ENCODE results near the gene CMPK1. TPM values are rescaled to one million over a fixed set of nuclear protein-coding genes. Genes with fewer than 3 reads are reported as not detected.

The CMPK1 gene
- total and polyA plus RNA-seq, 2 of the 8 experiments (the other 6 are each of a cell fraction or from before 2014, with no cell fraction given), result 6.0 to 36.9 TPM

DNA sequence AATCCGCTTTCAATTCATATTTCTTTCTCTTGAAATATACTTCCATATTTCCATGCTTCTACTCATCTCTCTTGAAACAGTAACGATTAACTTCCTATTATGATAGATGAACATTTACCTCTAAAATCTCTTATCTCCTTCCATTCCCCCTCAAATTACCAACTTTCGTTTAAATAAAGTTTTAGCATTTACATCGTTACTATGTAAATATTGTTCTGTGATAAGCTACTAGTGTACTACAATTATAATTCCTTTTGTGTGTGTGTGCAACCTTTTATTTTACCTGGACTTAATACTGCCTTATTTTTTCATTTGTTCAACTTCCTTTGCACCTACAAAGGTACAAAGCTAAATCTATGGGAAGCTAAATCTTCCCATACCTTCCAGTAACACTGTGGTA is 87.0 kb downstream of the CMPK1 start (continued):
- TF ChIP-seq, protein P1, sequence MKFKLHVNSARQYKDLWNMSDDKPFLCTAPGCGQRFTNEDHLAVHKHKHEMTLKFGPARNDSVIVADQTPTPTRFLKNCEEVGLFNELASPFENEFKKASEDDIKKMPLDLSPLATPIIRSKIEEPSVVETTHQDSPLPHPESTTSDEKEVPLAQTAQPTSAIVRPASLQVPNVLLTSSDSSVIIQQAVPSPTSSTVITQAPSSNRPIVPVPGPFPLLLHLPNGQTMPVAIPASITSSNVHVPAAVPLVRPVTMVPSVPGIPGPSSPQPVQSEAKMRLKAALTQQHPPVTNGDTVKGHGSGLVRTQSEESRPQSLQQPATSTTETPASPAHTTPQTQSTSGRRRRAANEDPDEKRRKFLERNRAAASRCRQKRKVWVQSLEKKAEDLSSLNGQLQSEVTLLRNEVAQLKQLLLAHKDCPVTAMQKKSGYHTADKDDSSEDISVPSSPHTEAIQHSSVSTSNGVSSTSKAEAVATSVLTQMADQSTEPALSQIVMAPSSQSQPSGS (IDR thresholded peaks at IDR 0.05; ENCODE audit: low read length), result no peak
- TF ChIP-seq BRCA1 (IDR thresholded peaks at IDR 0.05; ENCODE audit: low read depth, low read length) (no peak), SP4 (IDR thresholded peaks at IDR 0.05; ENCODE audit: low read length) (no peak), PHF8 (conservative IDR thresholded peaks at IDR 0.05; ENCODE audit: low read depth, low read length) (no peak), SUZ12 (IDR thresholded peaks at IDR 0.05; ENCODE audit: low read length) (no peak), EGR1 (IDR thresholded peaks at IDR 0.05; ENCODE audit: borderline replicate concordance, low read depth, low read length) (no peak)
- TF ChIP-seq, protein P2, sequence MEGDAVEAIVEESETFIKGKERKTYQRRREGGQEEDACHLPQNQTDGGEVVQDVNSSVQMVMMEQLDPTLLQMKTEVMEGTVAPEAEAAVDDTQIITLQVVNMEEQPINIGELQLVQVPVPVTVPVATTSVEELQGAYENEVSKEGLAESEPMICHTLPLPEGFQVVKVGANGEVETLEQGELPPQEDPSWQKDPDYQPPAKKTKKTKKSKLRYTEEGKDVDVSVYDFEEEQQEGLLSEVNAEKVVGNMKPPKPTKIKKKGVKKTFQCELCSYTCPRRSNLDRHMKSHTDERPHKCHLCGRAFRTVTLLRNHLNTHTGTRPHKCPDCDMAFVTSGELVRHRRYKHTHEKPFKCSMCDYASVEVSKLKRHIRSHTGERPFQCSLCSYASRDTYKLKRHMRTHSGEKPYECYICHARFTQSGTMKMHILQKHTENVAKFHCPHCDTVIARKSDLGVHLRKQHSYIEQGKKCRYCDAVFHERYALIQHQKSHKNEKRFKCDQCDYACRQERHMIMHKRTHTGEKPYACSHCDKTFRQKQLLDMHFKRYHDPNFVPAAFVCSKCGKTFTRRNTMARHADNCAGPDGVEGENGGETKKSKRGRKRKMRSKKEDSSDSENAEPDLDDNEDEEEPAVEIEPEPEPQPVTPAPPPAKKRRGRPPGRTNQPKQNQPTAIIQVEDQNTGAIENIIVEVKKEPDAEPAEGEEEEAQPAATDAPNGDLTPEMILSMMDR (IDR thresholded peaks at IDR 0.05; ENCODE audit: control extremely low read depth in 1 of 3, insufficient read depth in 1 of 3, low read depth in 1 of 3, low read length in 3 of 3), result no peak
